WTC11 (cell line): ENCODE measurements around the gene TMA16. TPM values are rescaled to one million over a fixed set of nuclear protein-coding genes. Genes with fewer than 3 reads are reported as not detected.

Source experiments
- ATAC-seq: fragments of 200-7000 bp; cut with Tn5 transposase; 2 replicates; pipeline ENCODE4 v1.10.0; 2021; ENCODE audit warnings: mild to moderate bottlenecking, moderate library complexity
- CTCF ChIA-PET: fragments of 300-600 bp; sonication (Branson Sonifier 250); formaldehyde crosslinking; loops from one replicate; lab custom pipeline; 2021; ENCODE audit warnings: antibody characterized with exemption; lab: Charles Lee
- POLR2A ChIA-PET: fragments of 350-600 bp; sonication (Branson Sonifier 250); formaldehyde crosslinking; loops from one replicate; lab custom pipeline; 2021; ENCODE audit warnings: antibody characterized with exemption; lab: Charles Lee
- DNase-seq: peaks from one replicate; pipeline ENCODE4 v3.0.0; 2021; ENCODE audit warnings: low spot score
- H3K27ac Mint-ChIP-seq: 2 replicates; pipeline ENCODE4 v1.8.0; 2021; ENCODE audit warnings: mixed read lengths
- H3K27me3 Mint-ChIP-seq: 2 replicates; pipeline ENCODE4 v1.8.0; 2021; ENCODE audit warnings: low read depth, mild to moderate bottlenecking, moderate library complexity, mixed read lengths
- H3K36me3 Mint-ChIP-seq: 2 replicates; pipeline ENCODE4 v1.8.0; 2021; ENCODE audit warnings: mixed read lengths
- H3K4me1 Mint-ChIP-seq: 2 replicates; pipeline ENCODE4 v1.8.0; 2022; ENCODE audit warnings: mixed read lengths
- H3K4me3 Mint-ChIP-seq: 2 replicates; pipeline ENCODE4 v1.8.0; 2021; ENCODE audit warnings: mild to moderate bottlenecking, moderate library complexity, mixed read lengths
- H3K9me3 Mint-ChIP-seq: 2 replicates; pipeline ENCODE4 v1.8.0; 2021; ENCODE audit warnings: mixed read lengths
- ATF1 ChIP-seq: sonication (generic); formaldehyde crosslinking; IDR thresholded peaks from 2 replicates; pipeline ENCODE4 v1.8.1; 2023; ENCODE audit warnings: mild to moderate bottlenecking, moderate library complexity, missing genetic modification reagents
- CBFB ChIP-seq: sonication (generic); formaldehyde crosslinking; IDR thresholded peaks from 2 replicates; pipeline ENCODE4 v1.8.1; 2022; ENCODE audit warnings: mild to moderate bottlenecking, low read depth, missing genetic modification reagents
- CREB1 ChIP-seq: sonication (generic); formaldehyde crosslinking; IDR thresholded peaks from 2 replicates; pipeline ENCODE4 v1.8.0; 2023; ENCODE audit warnings: mild to moderate bottlenecking, missing genetic modification reagents
- CREM ChIP-seq: sonication (generic); formaldehyde crosslinking; IDR thresholded peaks from 2 replicates; pipeline ENCODE4 v1.8.1; 2022; ENCODE audit warnings: mild to moderate bottlenecking, missing genetic modification reagents, moderate library complexity
- ELF4 ChIP-seq: sonication (generic); formaldehyde crosslinking; IDR thresholded peaks from 2 replicates; pipeline ENCODE4 v1.8.1; 2022; ENCODE audit warnings: low read depth, mild to moderate bottlenecking, moderate library complexity, missing genetic modification reagents
- ESRRA ChIP-seq: sonication (generic); formaldehyde crosslinking; IDR thresholded peaks from 2 replicates; pipeline ENCODE4 v1.8.1; 2022; ENCODE audit warnings: mild to moderate bottlenecking, missing genetic modification reagents, borderline replicate concordance
- FOXJ3 ChIP-seq: sonication (generic); formaldehyde crosslinking; IDR thresholded peaks from 2 replicates; pipeline ENCODE4 v1.9.0; 2021; ENCODE audit warnings: missing genetic modification reagents, mild to moderate bottlenecking, borderline replicate concordance
- GABPB1 ChIP-seq: sonication (generic); formaldehyde crosslinking; IDR thresholded peaks from 2 replicates; pipeline ENCODE4 v1.8.1; 2023; ENCODE audit warnings: mild to moderate bottlenecking, missing genetic modification reagents
- GTF2I ChIP-seq: fragments of 250-450 bp; sonication (Bioruptor Pico); conservative IDR thresholded peaks from 2 replicates; pipeline ENCODE4 v1.4.0; 2021; ENCODE audit warnings: mild to moderate bottlenecking
- HMGA2 ChIP-seq: fragments of 250-450 bp; sonication (Bioruptor Pico); IDR thresholded peaks from 2 replicates; pipeline ENCODE4 v1.4.0; 2021; ENCODE audit warnings: mild to moderate bottlenecking, moderate library complexity
- JAZF1 ChIP-seq: fragments of 250-450 bp; sonication (Bioruptor Pico); IDR thresholded peaks from 2 replicates; pipeline ENCODE4 v1.9.0; 2021; ENCODE audit warnings: moderate library complexity, mild to moderate bottlenecking, inconsistent platforms
- KAT7 ChIP-seq: sonication (generic); formaldehyde crosslinking; IDR thresholded peaks from 2 replicates; pipeline ENCODE4 v1.8.1; 2023; ENCODE audit warnings: missing genetic modification reagents, mild to moderate bottlenecking, borderline replicate concordance
- MXD4 ChIP-seq: fragments of 250-450 bp; sonication (Bioruptor Pico); IDR thresholded peaks from 2 replicates; pipeline ENCODE4 v1.8.0; 2021; ENCODE audit warnings: mild to moderate bottlenecking, moderate library complexity, borderline replicate concordance
- MYBL2 ChIP-seq: sonication (generic); formaldehyde crosslinking; IDR thresholded peaks from 2 replicates; pipeline ENCODE4 v1.8.1; 2023; ENCODE audit warnings: mild to moderate bottlenecking, moderate library complexity, missing genetic modification reagents
- OVOL2 ChIP-seq: fragments of 250-450 bp; sonication (Bioruptor Pico); IDR thresholded peaks from 2 replicates; pipeline ENCODE4 v1.9.0; 2021; ENCODE audit warnings: mild to moderate bottlenecking, borderline replicate concordance
- TCF7 ChIP-seq: sonication (generic); formaldehyde crosslinking; IDR thresholded peaks from 2 replicates; pipeline ENCODE4 v1.8.0; 2022; ENCODE audit warnings: mild to moderate bottlenecking, low read depth, missing genetic modification reagents, moderate library complexity
- TEAD4 ChIP-seq: sonication (generic); formaldehyde crosslinking; IDR thresholded peaks from 2 replicates; pipeline ENCODE4 v1.8.0; 2022; ENCODE audit warnings: mild to moderate bottlenecking, missing genetic modification reagents
- ZNF121 ChIP-seq: sonication (generic); formaldehyde crosslinking; IDR thresholded peaks from 2 replicates; pipeline ENCODE4 v1.8.0; 2023; ENCODE audit warnings: missing genetic modification reagents
- ZNF219 ChIP-seq: sonication (generic); formaldehyde crosslinking; IDR thresholded peaks from 2 replicates; pipeline ENCODE4 v1.8.0; 2023; ENCODE audit warnings: missing genetic modification reagents, mild to moderate bottlenecking, borderline replicate concordance
- ZNF232 ChIP-seq: sonication (generic); formaldehyde crosslinking; IDR thresholded peaks from 2 replicates; pipeline ENCODE4 v1.8.0; 2022; ENCODE audit warnings: mild to moderate bottlenecking, missing genetic modification reagents
- ZNF317 ChIP-seq: sonication (generic); formaldehyde crosslinking; IDR thresholded peaks from 2 replicates; pipeline ENCODE4 v1.8.1; 2023; ENCODE audit warnings: low read depth, mild to moderate bottlenecking, moderate library complexity, missing genetic modification reagents, borderline replicate concordance
- ZNF396 ChIP-seq: fragments of 250-450 bp; sonication (Bioruptor Pico); IDR thresholded peaks from 2 replicates; pipeline ENCODE4 v1.8.0; 2021; ENCODE audit warnings: mild to moderate bottlenecking, moderate library complexity, borderline replicate concordance
- ZNF416 ChIP-seq: fragments of 250-450 bp; sonication (Bioruptor Pico); IDR thresholded peaks from 2 replicates; pipeline ENCODE4 v1.9.0; 2021; ENCODE audit warnings: mild to moderate bottlenecking, inconsistent platforms
- ZNF423 ChIP-seq: fragments of 250-450 bp; sonication (Bioruptor Pico); IDR thresholded peaks from 2 replicates; pipeline ENCODE4 v2.1.2; 2022; ENCODE audit warnings: mild to moderate bottlenecking, moderate library complexity
- total RNA-seq: library from RNA; stranded (reverse); gene quantifications from 3 replicates; pipeline ENCODE4 v1.2.3, GENCODE V29; 2021
- TF ChIP-seq, protein P1 (sequence below): sonication (generic); formaldehyde crosslinking; IDR thresholded peaks from 2 replicates; pipeline ENCODE4 v1.8.1; 2023; ENCODE audit warnings: mild to moderate bottlenecking, missing genetic modification reagents, moderate library complexity
- TF ChIP-seq, protein P2 (sequence below): sonication (generic); formaldehyde crosslinking; IDR thresholded peaks from 2 replicates; pipeline ENCODE4 v1.8.0; 2022; ENCODE audit warnings: mild to moderate bottlenecking, missing genetic modification reagents
- TF ChIP-seq, protein P3 (sequence below): sonication (generic); formaldehyde crosslinking; IDR thresholded peaks from 2 replicates; pipeline ENCODE4 v1.8.0; 2022; ENCODE audit warnings: mild to moderate bottlenecking, missing genetic modification reagents
- TF ChIP-seq, protein P4 (sequence below): fragments of 250-450 bp; sonication (Bioruptor Pico); IDR thresholded peaks from 2 replicates; pipeline ENCODE4 v1.9.0; 2021; ENCODE audit warnings: moderate library complexity, mild to moderate bottlenecking, inconsistent platforms, borderline replicate concordance
- TF ChIP-seq, protein P5 (sequence below): sonication (generic); formaldehyde crosslinking; IDR thresholded peaks from 2 replicates; pipeline ENCODE4 v1.8.1; 2023; ENCODE audit warnings: mild to moderate bottlenecking, missing genetic modification reagents, moderate library complexity
- TF ChIP-seq, protein P6 (sequence below): sonication (generic); formaldehyde crosslinking; IDR thresholded peaks from 2 replicates; pipeline ENCODE4 v1.8.1; 2022; ENCODE audit warnings: low read depth, mild to moderate bottlenecking, moderate library complexity, missing genetic modification reagents, borderline replicate concordance
- TF ChIP-seq, protein P7 (sequence below): sonication (generic); formaldehyde crosslinking; IDR thresholded peaks from 2 replicates; pipeline ENCODE4 v1.8.1; 2023; ENCODE audit warnings: mild to moderate bottlenecking, moderate library complexity, missing genetic modification reagents

TMA16 gene
- total RNA-seq, 1 experiment from 2014 or later, result 63.7 TPM

DNA sequence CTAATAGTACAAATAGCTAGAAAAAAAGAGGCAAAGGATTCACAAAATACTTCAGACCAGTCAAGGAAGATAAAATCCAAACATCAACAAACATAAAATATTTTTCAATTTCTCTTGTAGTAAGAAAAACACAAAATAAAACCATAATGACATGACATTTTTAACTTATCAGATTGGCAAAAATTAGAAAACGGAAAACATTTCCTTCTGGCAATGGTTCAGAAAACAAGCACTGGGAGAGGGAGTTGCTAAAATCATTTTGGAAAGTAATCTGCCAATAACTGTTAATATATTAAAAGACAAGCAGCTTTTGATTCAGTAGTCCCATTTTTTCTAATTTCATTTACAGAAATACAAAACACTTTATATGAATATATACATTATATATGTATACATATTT, 47.0 kb upstream of the TMA16 start:
- DNase-seq, result no peak
- no peaks in the 10 kb centered on the region for H3K36me3 Mint-ChIP-seq
- ChIA-PET POLR2A (interaction anchor here (0.7 kb wide), 1 partner anchor 150 kb away, joined by 3 read pairs; no protein-coding TSS in a partner anchor), CTCF (interaction anchor here (0.7 kb wide), 1 partner anchor 169 kb away, joined by 5 read pairs; no protein-coding TSS in a partner anchor)
- ATAC-seq, result no peak
- H3K27me3 Mint-ChIP-seq, result no peaks in the 10 kb centered on the region
- H3K9me3 Mint-ChIP-seq, result peaks cover 1% of the 10 kb centered on the region; the same call in 1 of the 2 replicates
- no peak overlapping the region for H3K27ac Mint-ChIP-seq
- peaks cover 2% of the 10 kb centered on the region; the same call in 1 of the 2 replicates for H3K4me1 Mint-ChIP-seq
- no peak overlapping the region for H3K4me3 Mint-ChIP-seq
- TF ChIP-seq KAT7 (CRISPR knock-in tag), result no peak
- no peak for TF ChIP-seq CBFB
- TF ChIP-seq ZNF416 (CRISPR knock-in tag), result no peak
- TF ChIP-seq FOXJ3 (CRISPR knock-in tag), result no peak
- no peak for TF ChIP-seq ZNF423 (CRISPR knock-in tag)
- TF ChIP-seq TEAD4, result no peak
- no peak for TF ChIP-seq ATF1
- no peak for TF ChIP-seq HMGA2 (CRISPR knock-in tag)
- TF ChIP-seq ZNF219, result no peak
- TF ChIP-seq ELF4, result no peak
- TF ChIP-seq, protein P1, sequence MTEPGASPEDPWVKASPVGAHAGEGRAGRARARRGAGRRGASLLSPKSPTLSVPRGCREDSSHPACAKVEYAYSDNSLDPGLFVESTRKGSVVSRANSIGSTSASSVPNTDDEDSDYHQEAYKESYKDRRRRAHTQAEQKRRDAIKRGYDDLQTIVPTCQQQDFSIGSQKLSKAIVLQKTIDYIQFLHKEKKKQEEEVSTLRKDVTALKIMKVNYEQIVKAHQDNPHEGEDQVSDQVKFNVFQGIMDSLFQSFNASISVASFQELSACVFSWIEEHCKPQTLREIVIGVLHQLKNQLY (CRISPR knock-in tag), result no peak
- no peak for TF ChIP-seq ZNF396 (CRISPR knock-in tag)
- TF ChIP-seq, protein P2, sequence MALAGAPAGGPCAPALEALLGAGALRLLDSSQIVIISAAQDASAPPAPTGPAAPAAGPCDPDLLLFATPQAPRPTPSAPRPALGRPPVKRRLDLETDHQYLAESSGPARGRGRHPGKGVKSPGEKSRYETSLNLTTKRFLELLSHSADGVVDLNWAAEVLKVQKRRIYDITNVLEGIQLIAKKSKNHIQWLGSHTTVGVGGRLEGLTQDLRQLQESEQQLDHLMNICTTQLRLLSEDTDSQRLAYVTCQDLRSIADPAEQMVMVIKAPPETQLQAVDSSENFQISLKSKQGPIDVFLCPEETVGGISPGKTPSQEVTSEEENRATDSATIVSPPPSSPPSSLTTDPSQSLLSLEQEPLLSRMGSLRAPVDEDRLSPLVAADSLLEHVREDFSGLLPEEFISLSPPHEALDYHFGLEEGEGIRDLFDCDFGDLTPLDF (CRISPR knock-in tag), result no peak
- TF ChIP-seq, protein P3, sequence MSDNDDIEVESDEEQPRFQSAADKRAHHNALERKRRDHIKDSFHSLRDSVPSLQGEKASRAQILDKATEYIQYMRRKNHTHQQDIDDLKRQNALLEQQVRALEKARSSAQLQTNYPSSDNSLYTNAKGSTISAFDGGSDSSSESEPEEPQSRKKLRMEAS (CRISPR knock-in tag), result no peak
- TF ChIP-seq, protein P4, sequence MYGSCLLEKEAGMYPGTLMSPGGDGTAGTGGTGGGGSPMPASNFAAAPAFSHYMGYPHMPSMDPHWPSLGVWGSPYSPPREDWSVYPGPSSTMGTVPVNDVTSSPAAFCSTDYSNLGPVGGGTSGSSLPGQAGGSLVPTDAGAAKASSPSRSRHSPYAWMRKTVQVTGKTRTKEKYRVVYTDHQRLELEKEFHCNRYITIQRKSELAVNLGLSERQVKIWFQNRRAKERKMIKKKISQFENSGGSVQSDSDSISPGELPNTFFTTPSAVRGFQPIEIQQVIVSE, result no peak
- TF ChIP-seq MXD4, result no peak

DNA sequence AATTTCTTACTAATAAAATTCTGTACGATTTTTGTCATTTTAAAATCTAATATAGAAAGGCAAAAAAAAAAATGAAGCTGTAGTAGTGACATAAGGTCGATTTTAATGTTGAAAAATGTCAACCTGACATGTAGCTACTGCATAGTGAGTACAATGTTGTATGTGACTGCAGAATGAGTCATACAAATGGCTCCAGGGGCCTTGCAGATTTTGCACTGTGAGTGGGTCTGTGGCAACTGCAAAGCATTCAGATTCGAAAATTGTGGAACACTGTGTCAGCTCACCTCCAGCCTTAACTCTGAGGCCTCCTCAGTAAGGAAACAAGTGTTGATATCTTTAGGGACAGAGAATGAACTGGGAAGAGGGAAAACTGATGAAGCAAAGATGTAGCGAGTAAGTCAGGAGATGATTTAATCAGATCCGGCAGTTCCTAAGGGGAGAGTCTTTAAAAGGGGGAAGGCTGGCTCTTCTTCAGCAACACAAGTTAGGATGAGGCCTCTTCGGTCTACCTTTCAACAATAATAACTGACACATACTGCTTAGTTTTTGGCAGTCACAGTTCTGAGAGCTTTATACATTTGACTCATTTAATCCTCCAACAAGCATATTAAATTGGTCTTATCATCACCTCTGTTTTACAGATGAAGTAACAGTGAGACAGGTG, 45.8 kb upstream of the TMA16 start:
- Mint-ChIP-seq H3K27ac (peak overlapping the region; percentile 79; the same call in 1 of the 2 replicates), H3K9me3 (no peaks in the 10 kb centered on the region), H3K4me1 (peaks cover 2% of the 10 kb centered on the region; the same call in 1 of the 2 replicates), H3K27me3 (no peaks in the 10 kb centered on the region), H3K4me3 (no peak overlapping the region), H3K36me3 (no peaks in the 10 kb centered on the region)
- ChIA-PET CTCF (no interaction called here), POLR2A (no interaction called here)
- ATAC-seq, result no peak
- no peak for DNase-seq
- TF ChIP-seq TCF7 (CRISPR knock-in tag) (no peak), ZNF219 (no peak), OVOL2 (CRISPR knock-in tag) (no peak), ZNF317 (no peak), ZNF121 (CRISPR knock-in tag) (no peak), TEAD4 (no peak), MYBL2 (CRISPR knock-in tag) (no peak), CREM (CRISPR knock-in tag) (no peak), CREB1 (CRISPR knock-in tag) (no peak), ZNF232 (CRISPR knock-in tag) (no peak), GABPB1 (no peak), ESRRA (CRISPR knock-in tag) (no peak), JAZF1 (CRISPR knock-in tag) (no peak), GTF2I (CRISPR knock-in tag) (no peak)
- TF ChIP-seq, protein P5, sequence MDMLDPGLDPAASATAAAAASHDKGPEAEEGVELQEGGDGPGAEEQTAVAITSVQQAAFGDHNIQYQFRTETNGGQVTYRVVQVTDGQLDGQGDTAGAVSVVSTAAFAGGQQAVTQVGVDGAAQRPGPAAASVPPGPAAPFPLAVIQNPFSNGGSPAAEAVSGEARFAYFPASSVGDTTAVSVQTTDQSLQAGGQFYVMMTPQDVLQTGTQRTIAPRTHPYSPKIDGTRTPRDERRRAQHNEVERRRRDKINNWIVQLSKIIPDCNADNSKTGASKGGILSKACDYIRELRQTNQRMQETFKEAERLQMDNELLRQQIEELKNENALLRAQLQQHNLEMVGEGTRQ (CRISPR knock-in tag), result no peak
- TF ChIP-seq, protein P6, sequence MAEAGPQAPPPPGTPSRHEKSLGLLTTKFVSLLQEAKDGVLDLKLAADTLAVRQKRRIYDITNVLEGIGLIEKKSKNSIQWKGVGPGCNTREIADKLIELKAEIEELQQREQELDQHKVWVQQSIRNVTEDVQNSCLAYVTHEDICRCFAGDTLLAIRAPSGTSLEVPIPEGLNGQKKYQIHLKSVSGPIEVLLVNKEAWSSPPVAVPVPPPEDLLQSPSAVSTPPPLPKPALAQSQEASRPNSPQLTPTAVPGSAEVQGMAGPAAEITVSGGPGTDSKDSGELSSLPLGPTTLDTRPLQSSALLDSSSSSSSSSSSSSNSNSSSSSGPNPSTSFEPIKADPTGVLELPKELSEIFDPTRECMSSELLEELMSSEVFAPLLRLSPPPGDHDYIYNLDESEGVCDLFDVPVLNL (CRISPR knock-in tag), result no peak
- TF ChIP-seq, protein P7, sequence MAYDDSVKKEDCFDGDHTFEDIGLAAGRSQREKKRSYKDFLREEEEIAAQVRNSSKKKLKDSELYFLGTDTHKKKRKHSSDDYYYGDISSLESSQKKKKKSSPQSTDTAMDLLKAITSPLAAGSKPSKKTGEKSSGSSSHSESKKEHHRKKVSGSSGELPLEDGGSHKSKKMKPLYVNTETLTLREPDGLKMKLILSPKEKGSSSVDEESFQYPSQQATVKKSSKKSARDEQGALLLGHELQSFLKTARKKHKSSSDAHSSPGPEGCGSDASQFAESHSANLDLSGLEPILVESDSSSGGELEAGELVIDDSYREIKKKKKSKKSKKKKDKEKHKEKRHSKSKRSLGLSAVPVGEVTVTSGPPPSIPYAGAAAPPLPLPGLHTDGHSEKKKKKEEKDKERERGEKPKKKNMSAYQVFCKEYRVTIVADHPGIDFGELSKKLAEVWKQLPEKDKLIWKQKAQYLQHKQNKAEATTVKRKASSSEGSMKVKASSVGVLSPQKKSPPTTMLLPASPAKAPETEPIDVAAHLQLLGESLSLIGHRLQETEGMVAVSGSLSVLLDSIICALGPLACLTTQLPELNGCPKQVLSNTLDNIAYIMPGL (CRISPR knock-in tag), result no peak
